Upper lobe of left lung (tissue), 4 donors: ENCODE results near the gene DNAJB11.

Experiments
- CTCF ChIP-seq, 6 experiments: fragments of 450-650 bp in 4 of 6; fragments of 200-600 bp in 2 of 6; sonication (generic) in 2 of 6; IDR thresholded peaks; one replicate each; pipeline ENCODE4 v1.5.1; 2016 to 2019; ENCODE audit warnings: antibody characterized with exemption in 6 of 6
- EP300 ChIP-seq, 4 donors: sonication (generic); formaldehyde crosslinking; IDR thresholded peaks; one replicate each; pipeline ENCODE4 v1.5.1; 2017; ENCODE audit warnings: antibody characterized with exemption in 4 of 4, control low read depth in 2 of 4
- POLR2AphosphoS5 ChIP-seq, 2 donors: sonication (generic); formaldehyde crosslinking; IDR thresholded peaks; one replicate each; pipeline ENCODE4 v1.5.1; 2017; ENCODE audit warnings: antibody characterized with exemption in 2 of 2

GRCh38 chr3:186524616-186525015 is 45.9 kb upstream of the DNAJB11 start:
- TF ChIP-seq POLR2AphosphoS5 (IDR thresholded peaks at IDR 0.05), result no peak
- TF ChIP-seq CTCF (IDR thresholded peaks at IDR 0.05), result no peak
- no peak for TF ChIP-seq EP300 (IDR thresholded peaks at IDR 0.05)
